HEK293 (cell line): ENCODE data around the gene ZNF365.
A peak's percentile ranks its signal among the peaks of the same experiment; 100 is the strongest.

Experiments used
- CTCF ChIA-PET: fragments of 350-600 bp; formaldehyde crosslinking; extraction: SDS; loops from one replicate; lab custom pipeline; 2021; ENCODE audit warnings: antibody characterized with exemption; lab: Yijun Ruan, JAX
- POLR2A ChIA-PET: fragments of 300-600 bp; formaldehyde crosslinking; extraction: SDS; loops from one replicate; lab custom pipeline; 2020; ENCODE audit warnings: antibody characterized with exemption, inconsistent platforms; lab: Yijun Ruan, JAX
- H3K27ac ChIP-seq: fragments of 200-500 bp; sonication (Bioruptor generic); 2 replicates; pipeline ENCODE4 v1.5.1; 2014; ENCODE audit warnings: low read depth, low read length, control low read depth, inconsistent platforms; ENCODE audit errors: extremely low read depth
- H3K36me3 ChIP-seq, 2 experiments: fragments of 200-500 bp in 1 of 2; sonication (Bioruptor generic) in 1 of 2; 1 replicate in 1 of 2; 2 replicates in 1 of 2; pipeline ENCODE4 v1.5.1; 2014 to 2017; ENCODE audit warnings: inconsistent platforms in 2 of 2, low read length in 2 of 2; ENCODE audit not compliant: control insufficient read depth in 2 of 2, insufficient read depth in 1 of 2
- H3K4me1 ChIP-seq: fragments of 200-500 bp; sonication (Bioruptor generic); 2 replicates; pipeline ENCODE4 v1.5.1; 2014; ENCODE audit warnings: mild to moderate bottlenecking, low read length, inconsistent platforms; ENCODE audit not compliant: control insufficient read depth, insufficient read depth
- H3K4me3 ChIP-seq: 2 replicates; pipeline ENCODE4 v1.5.1; 2011; ENCODE audit warnings: low read depth, mild to moderate bottlenecking, control low read depth, low read length, moderate library complexity
- H3K9me3 ChIP-seq: fragments of 200-500 bp; sonication (Bioruptor generic); 2 replicates; pipeline ENCODE4 v1.5.1; 2014; ENCODE audit warnings: low read depth, low read length, inconsistent platforms; ENCODE audit not compliant: control insufficient read depth, insufficient read depth
- BCL6B ChIP-seq: fragments of 450-650 bp; formaldehyde crosslinking; IDR thresholded peaks from 2 replicates; pipeline ENCODE4 v1.5.1; 2017; ENCODE audit warnings: missing biosample characterization, missing genetic modification characterization
- GFI1B ChIP-seq: fragments of 450-650 bp; formaldehyde crosslinking; IDR thresholded peaks from 2 replicates; pipeline ENCODE4 v1.5.1; 2016; ENCODE audit warnings: missing biosample characterization, missing genetic modification characterization
- HOXC10 ChIP-seq: sonication (generic); formaldehyde crosslinking; IDR thresholded peaks from 2 replicates; pipeline ENCODE4 v1.8.1; 2023; ENCODE audit warnings: mild to moderate bottlenecking, missing genetic modification reagents
- KLF9 ChIP-seq: fragments of 450-650 bp; formaldehyde crosslinking; IDR thresholded peaks from 2 replicates; pipeline ENCODE4 v1.5.1; 2016; ENCODE audit warnings: missing biosample characterization, missing genetic modification characterization, low read depth
- SCRT1 ChIP-seq: fragments of 450-650 bp; formaldehyde crosslinking; IDR thresholded peaks from 2 replicates; pipeline ENCODE4 v1.5.1; 2016; ENCODE audit warnings: missing biosample characterization, missing genetic modification characterization, borderline replicate concordance
- SETDB1 ChIP-seq: IDR thresholded peaks from one replicate; pipeline ENCODE4 v1.6.1; 2017; ENCODE audit warnings: mild to moderate bottlenecking, low read length, moderate library complexity, mixed read lengths; ENCODE audit not compliant: insufficient read length
- ZBTB26 ChIP-seq: fragments of 450-650 bp; formaldehyde crosslinking; optimal IDR thresholded peaks from 2 replicates; pipeline ENCODE3; 2016; ENCODE audit warnings: missing biosample characterization, mild to moderate bottlenecking, missing genetic modification characterization
- ZBTB48 ChIP-seq: fragments of 450-650 bp; formaldehyde crosslinking; IDR thresholded peaks from 2 replicates; pipeline ENCODE4 v1.5.1; 2016; ENCODE audit warnings: missing biosample characterization, missing genetic modification characterization
- ZNF10 ChIP-seq: fragments of 450-650 bp; formaldehyde crosslinking; IDR thresholded peaks from 2 replicates; pipeline ENCODE4 v1.5.1; 2017; ENCODE audit warnings: missing biosample characterization, missing genetic modification characterization
- ZNF202 ChIP-seq: fragments of 450-650 bp; formaldehyde crosslinking; IDR thresholded peaks from 2 replicates; pipeline ENCODE4 v1.5.1; 2016; ENCODE audit warnings: missing biosample characterization, missing genetic modification characterization, borderline replicate concordance
- ZNF223 ChIP-seq: fragments of 450-650 bp; formaldehyde crosslinking; IDR thresholded peaks from 2 replicates; pipeline ENCODE4 v1.5.1; 2016; ENCODE audit warnings: missing biosample characterization, missing genetic modification characterization
- ZNF549 ChIP-seq: fragments of 450-650 bp; IDR thresholded peaks from 2 replicates; pipeline ENCODE4 v1.5.1; 2018; ENCODE audit warnings: missing biosample characterization, missing genetic modification characterization, mild to moderate bottlenecking, inconsistent platforms, moderate library complexity
- ZNF624 ChIP-seq: fragments of 450-650 bp; formaldehyde crosslinking; IDR thresholded peaks from 2 replicates; pipeline ENCODE4 v1.5.1; 2017; ENCODE audit warnings: missing biosample characterization, missing genetic modification characterization
- ZNF707 ChIP-seq: fragments of 450-650 bp; formaldehyde crosslinking; IDR thresholded peaks from 2 replicates; pipeline ENCODE4 v1.5.1; 2016; ENCODE audit warnings: missing biosample characterization, missing genetic modification characterization
- ZNF747 ChIP-seq: fragments of 450-650 bp; formaldehyde crosslinking; IDR thresholded peaks from 2 replicates; pipeline ENCODE4 v1.5.1; 2016; ENCODE audit warnings: missing biosample characterization, missing genetic modification characterization
- TF ChIP-seq, protein P1 (sequence below): fragments of 450-650 bp; formaldehyde crosslinking; IDR thresholded peaks from 2 replicates; pipeline ENCODE4; 2016; ENCODE audit warnings: missing biosample characterization, missing genetic modification characterization
- TF ChIP-seq, protein P2 (sequence below): fragments of 450-650 bp; formaldehyde crosslinking; IDR thresholded peaks from 2 replicates; pipeline ENCODE4 v1.5.1; 2016; ENCODE audit warnings: missing biosample characterization, missing genetic modification characterization
- TF ChIP-seq, protein P3 (sequence below): fragments of 450-650 bp; formaldehyde crosslinking; IDR thresholded peaks from 2 replicates; pipeline ENCODE4 v1.5.1; 2016; ENCODE audit warnings: missing biosample characterization, missing genetic modification characterization

Gene ZNF365

DNA sequence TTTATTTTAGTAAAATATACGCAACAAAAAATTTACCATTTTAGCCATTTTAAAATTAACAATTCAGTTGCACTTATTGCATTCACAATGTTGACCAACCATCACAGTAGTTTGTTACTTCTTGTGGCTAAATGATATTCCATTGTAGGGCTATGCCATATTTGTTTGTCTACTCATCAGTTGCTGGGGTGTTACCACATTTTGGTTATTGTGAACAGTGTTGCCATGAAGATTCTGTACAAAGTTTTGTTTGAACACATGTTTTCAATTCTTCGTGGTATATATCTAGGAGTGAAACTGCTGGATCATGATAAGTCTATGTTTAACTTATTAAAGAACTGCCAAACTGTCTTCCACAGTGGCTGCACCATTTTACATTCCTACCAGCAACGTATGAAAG lies 46.3 kb upstream of the ZNF365 start:
- Histone ChIP-seq H3K9me3 (no peaks in the 10 kb centered on the region), H3K36me3 (no peaks in the 10 kb centered on the region), H3K4me3 (no peak overlapping the region), H3K4me1 (no peaks in the 10 kb centered on the region), H3K27ac (no peak overlapping the region)
- ChIA-PET POLR2A (no interaction called here), CTCF (no interaction called here)
- TF ChIP-seq ZNF10 (tag by site-specific recombination) (peak; percentile 73), BCL6B (tag by site-specific recombination) (no peak)

- CTCF ChIA-PET: interaction anchor here (1.0 kb wide), 1 partner anchor 82 kb away, joined by 3 read pairs; no protein-coding TSS in a partner anchor
- TF ChIP-seq ZNF223 (tag by site-specific recombination) (no peak), ZNF747 (no peak), KLF9 (tag by site-specific recombination) (no peak), SCRT1 (tag by site-specific recombination) (no peak), ZNF624 (tag by site-specific recombination) (no peak), GFI1B (tag by site-specific recombination) (no peak), ZNF707 (no peak), ZNF549 (tag by site-specific recombination) (no peak), ZBTB26 (tag by site-specific recombination) (no peak), ZBTB48 (tag by site-specific recombination) (no peak)
- TF ChIP-seq, protein P1, sequence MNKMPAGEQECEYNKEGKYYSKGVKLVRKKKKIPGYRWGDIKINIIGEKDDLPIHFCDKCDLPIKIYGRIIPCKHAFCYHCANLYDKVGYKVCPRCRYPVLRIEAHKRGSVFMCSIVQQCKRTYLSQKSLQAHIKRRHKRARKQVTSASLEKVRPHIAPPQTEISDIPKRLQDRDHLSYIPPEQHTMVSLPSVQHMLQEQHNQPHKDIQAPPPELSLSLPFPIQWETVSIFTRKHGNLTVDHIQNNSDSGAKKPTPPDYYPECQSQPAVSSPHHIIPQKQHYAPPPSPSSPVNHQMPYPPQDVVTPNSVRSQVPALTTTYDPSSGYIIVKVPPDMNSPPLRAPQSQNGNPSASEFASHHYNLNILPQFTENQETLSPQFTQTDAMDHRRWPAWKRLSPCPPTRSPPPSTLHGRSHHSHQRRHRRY (tag by site-specific recombination): no peak
- TF ChIP-seq, protein P2, sequence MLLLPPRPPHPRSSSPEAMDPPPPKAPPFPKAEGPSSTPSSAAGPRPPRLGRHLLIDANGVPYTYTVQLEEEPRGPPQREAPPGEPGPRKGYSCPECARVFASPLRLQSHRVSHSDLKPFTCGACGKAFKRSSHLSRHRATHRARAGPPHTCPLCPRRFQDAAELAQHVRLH (tag by site-specific recombination): no peak
- TF ChIP-seq, all 188 proteins: peak for 0
- no peak overlapping the region for H3K27ac ChIP-seq
- no peaks in the 10 kb centered on the region for H3K4me1 ChIP-seq
- no peak overlapping the region for H3K4me3 ChIP-seq
- H3K36me3 ChIP-seq: no peaks in the 10 kb centered on the region
- POLR2A ChIA-PET: no interaction called here
- no peaks in the 10 kb centered on the region for H3K9me3 ChIP-seq
These were observed 44.0 kb upstream of the ZNF365 start for GRCh38 chr10:62330213-62330612.

- Histone ChIP-seq H3K27ac (no peak overlapping the region), H3K9me3 (no peaks in the 10 kb centered on the region), H3K36me3 (no peaks in the 10 kb centered on the region), H3K4me3 (no peak overlapping the region), H3K4me1 (no peaks in the 10 kb centered on the region)
- ChIA-PET POLR2A (no interaction called here), CTCF (interaction anchor here (0.7 kb wide), 1 partner anchor 31 kb away, joined by 3 read pairs; no protein-coding TSS in a partner anchor)
- TF ChIP-seq, protein P3, sequence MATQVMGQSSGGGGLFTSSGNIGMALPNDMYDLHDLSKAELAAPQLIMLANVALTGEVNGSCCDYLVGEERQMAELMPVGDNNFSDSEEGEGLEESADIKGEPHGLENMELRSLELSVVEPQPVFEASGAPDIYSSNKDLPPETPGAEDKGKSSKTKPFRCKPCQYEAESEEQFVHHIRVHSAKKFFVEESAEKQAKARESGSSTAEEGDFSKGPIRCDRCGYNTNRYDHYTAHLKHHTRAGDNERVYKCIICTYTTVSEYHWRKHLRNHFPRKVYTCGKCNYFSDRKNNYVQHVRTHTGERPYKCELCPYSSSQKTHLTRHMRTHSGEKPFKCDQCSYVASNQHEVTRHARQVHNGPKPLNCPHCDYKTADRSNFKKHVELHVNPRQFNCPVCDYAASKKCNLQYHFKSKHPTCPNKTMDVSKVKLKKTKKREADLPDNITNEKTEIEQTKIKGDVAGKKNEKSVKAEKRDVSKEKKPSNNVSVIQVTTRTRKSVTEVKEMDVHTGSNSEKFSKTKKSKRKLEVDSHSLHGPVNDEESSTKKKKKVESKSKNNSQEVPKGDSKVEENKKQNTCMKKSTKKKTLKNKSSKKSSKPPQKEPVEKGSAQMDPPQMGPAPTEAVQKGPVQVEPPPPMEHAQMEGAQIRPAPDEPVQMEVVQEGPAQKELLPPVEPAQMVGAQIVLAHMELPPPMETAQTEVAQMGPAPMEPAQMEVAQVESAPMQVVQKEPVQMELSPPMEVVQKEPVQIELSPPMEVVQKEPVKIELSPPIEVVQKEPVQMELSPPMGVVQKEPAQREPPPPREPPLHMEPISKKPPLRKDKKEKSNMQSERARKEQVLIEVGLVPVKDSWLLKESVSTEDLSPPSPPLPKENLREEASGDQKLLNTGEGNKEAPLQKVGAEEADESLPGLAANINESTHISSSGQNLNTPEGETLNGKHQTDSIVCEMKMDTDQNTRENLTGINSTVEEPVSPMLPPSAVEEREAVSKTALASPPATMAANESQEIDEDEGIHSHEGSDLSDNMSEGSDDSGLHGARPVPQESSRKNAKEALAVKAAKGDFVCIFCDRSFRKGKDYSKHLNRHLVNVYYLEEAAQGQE (tag by site-specific recombination): no peak
- TF ChIP-seq SETDB1 (no peak), ZNF202 (tag by site-specific recombination) (no peak), HOXC10 (no peak)
These were observed 41.8 kb upstream of the ZNF365 start for GRCh38 chr10:62332406-62332805.
